Measurements from ENCODE around the gene CLIC5.

CLIC5 gene

DNA sequence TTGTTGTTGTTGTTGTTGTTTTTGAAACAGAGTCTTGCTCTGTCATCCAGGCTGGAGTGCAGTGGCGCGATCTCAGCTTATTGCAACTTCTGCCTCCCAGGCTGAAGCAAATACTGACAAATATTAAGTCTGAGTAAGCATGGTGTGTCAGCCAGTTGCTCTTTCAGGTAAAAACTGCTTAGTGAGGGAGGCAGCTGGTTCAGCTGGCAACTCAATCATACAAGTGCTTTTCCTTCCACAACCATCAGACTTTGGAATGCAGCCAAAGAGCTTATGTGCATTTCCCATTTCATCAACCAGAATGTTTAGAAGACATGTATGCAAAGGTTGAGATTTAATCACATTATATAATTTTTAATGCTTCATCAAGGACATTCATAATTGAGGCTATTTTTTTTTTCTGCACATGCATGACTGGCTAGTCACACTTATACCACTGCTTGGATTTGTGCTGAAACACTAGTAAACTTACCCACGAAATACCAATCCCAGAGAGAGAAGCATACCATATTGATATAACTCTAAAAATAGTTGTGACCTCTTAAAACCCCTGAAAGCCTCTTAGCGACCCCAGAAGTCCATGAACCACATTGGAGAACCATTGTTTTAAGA, 56.0 kb downstream of the CLIC5 start:
- Histone ChIP-seq H4K20me1 (no peaks in the 10 kb centered on the region), H3K27me3 (no peaks in the 10 kb centered on the region), H3K36me3 (no peaks in the 10 kb centered on the region), H3K27ac (no peak overlapping the region), H3K4me1 (0 out of 2 replicates have a peak, but pooled peaks cover 5% of the 10 kb centered on the region), H3K9me3 (no peaks in the 10 kb centered on the region), H3K4me2 (no peak overlapping the region), H3K4me3 (no peak overlapping the region), H3K9ac (no peak overlapping the region)
- TF ChIP-seq Cebpa-rat (IDR thresholded peaks at IDR 0.05): no peak

DNA sequence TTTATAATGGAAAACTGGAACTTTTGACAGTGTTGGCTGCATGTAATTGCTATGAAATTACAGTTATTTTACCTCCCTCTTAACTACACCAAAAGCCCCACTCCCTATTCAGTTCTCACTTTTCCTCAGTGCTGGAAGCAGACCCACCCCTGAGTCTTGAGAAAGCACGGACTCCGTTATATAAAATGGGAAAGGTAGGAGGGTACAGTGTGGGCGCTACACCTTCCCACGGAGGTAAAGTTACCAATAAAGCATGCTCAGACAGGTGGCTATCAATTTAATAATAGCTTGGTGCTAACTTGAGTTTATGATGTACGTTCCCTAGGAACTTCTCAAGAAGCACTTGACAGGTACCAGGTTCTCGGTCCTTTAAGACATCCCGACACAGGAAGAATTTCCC, 59.0 kb downstream of the CLIC5 start:
- Histone ChIP-seq H4K20me1 (no peaks in the 10 kb centered on the region), H3K9ac (no peak overlapping the region), H3K27ac (no peak overlapping the region), H3K9me3 (no peaks in the 10 kb centered on the region), H3K4me2 (no peak overlapping the region), H3K4me1 (0 out of 2 replicates have a peak, but pooled peaks cover 5% of the 10 kb centered on the region), H3K27me3 (no peaks in the 10 kb centered on the region), H3K4me3 (no peak overlapping the region), H3K36me3 (no peaks in the 10 kb centered on the region)
- no peak for TF ChIP-seq Cebpa-rat (IDR thresholded peaks at IDR 0.05)

DNA sequence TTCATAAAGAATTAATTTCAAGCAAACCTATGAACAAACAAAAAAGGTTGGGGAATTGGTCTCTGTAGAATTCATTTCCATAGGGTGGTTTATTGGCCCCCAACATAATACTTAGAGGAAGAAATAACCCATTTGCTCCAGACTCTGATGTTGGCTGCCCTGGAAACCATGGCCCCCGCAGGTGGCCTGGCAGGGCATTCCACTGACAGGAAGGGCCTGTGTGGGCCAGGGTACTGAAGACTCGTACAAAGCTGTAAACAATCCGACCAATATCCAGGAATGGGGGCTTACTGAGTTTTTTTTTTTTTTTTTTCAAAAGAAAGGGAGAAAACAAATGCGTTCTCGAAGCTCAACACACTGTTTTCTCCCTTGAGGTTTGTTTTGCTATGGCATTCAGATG, 59.5 kb downstream of the CLIC5 start:
- no peaks in the 10 kb centered on the region for H3K27me3 ChIP-seq
- H3K4me2 ChIP-seq: no peak overlapping the region
- H3K27ac ChIP-seq: no peak overlapping the region
- H3K9me3 ChIP-seq: no peaks in the 10 kb centered on the region
- H3K9ac ChIP-seq: no peak overlapping the region
- H3K4me3 ChIP-seq: no peak overlapping the region
- no peaks in the 10 kb centered on the region for H4K20me1 ChIP-seq
- H3K36me3 ChIP-seq: no peaks in the 10 kb centered on the region
- H3K4me1 ChIP-seq: 0 out of 2 replicates have a peak, but pooled peaks cover 5% of the 10 kb centered on the region
- TF ChIP-seq Cebpa-rat (IDR thresholded peaks at IDR 0.05): no peak

DNA sequence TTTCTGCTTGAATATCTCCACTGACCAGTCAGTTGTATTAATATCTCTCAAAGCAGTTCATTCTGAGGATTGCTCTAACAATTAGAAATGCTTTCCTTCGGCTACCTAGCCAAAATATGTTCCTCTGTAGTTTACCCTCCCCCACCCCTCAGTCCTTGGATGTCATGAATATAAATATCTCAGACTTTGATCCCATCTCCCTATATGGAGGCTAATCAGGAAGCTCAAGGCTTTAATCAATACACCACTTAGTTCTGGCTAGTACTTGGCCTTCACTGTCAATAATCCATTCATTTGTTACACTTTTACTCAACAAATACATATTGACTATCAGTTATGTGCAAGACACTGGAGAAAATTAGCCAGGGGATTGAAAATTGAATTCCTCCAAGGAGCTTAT, 60.1 kb downstream of the CLIC5 start:
- Histone ChIP-seq H3K4me2 (no peak overlapping the region), H3K27me3 (no peaks in the 10 kb centered on the region), H3K36me3 (no peaks in the 10 kb centered on the region), H3K27ac (no peak overlapping the region), H3K4me1 (0 out of 2 replicates have a peak, but pooled peaks cover 5% of the 10 kb centered on the region), H3K9ac (no peak overlapping the region), H3K9me3 (no peaks in the 10 kb centered on the region), H3K4me3 (no peak overlapping the region), H4K20me1 (no peaks in the 10 kb centered on the region)
- TF ChIP-seq Cebpa-rat (IDR thresholded peaks at IDR 0.05): no peak

DNA sequence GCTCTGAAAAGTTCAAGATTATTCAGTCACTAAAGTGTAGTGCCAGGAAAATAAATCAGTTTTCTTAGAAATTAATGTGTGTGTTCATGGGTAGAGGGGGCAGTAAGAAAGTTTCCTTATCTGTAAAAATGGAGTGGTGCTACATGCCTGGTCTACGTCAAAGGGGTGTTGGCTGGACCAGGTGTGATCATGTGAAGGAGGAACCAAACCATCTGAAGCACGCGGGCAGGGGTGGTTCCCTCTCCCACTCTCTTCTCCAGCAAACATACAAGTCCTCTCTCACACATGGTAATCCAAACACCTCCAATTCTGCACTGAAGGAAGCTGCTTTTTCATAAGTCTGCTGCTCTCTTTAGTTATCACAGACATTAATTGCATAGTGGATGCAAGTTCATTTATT, 63.1 kb downstream of the CLIC5 start:
- Histone ChIP-seq H3K4me1 (no peaks in the 10 kb centered on the region), H3K9ac (no peak overlapping the region), H3K36me3 (no peaks in the 10 kb centered on the region), H3K27ac (no peak overlapping the region), H3K4me3 (no peak overlapping the region), H3K4me2 (no peak overlapping the region), H3K27me3 (no peaks in the 10 kb centered on the region), H3K9me3 (no peaks in the 10 kb centered on the region), H4K20me1 (no peaks in the 10 kb centered on the region)
- TF ChIP-seq Cebpa-rat (IDR thresholded peaks at IDR 0.05): no peak

DNA sequence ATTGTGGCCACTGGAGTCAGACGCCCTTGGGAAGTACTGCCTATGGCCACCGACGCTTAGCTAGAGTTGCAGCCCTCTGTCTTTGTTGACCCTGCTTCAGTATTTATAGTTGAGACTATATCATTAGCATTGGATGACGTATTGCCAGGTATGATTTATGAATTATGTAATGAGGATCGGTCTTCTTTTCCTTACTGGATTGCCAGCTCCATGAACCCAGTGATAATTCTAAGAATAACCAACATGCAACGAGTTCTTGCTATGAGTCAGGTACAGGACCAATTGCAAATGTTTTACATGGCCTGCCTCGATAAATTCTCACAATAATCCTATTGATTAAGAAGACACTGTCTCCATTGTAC, 63.5 kb downstream of the CLIC5 start:
- H3K9ac ChIP-seq: no peak overlapping the region
- H4K20me1 ChIP-seq: no peaks in the 10 kb centered on the region
- no peak for TF ChIP-seq Cebpa-rat (IDR thresholded peaks at IDR 0.05)
- H3K27ac ChIP-seq: no peak overlapping the region
- no peak overlapping the region for H3K4me3 ChIP-seq
- H3K27me3 ChIP-seq: no peaks in the 10 kb centered on the region
- no peaks in the 10 kb centered on the region for H3K9me3 ChIP-seq
- no peaks in the 10 kb centered on the region for H3K36me3 ChIP-seq
- H3K4me2 ChIP-seq: no peak overlapping the region
- no peaks in the 10 kb centered on the region for H3K4me1 ChIP-seq

DNA sequence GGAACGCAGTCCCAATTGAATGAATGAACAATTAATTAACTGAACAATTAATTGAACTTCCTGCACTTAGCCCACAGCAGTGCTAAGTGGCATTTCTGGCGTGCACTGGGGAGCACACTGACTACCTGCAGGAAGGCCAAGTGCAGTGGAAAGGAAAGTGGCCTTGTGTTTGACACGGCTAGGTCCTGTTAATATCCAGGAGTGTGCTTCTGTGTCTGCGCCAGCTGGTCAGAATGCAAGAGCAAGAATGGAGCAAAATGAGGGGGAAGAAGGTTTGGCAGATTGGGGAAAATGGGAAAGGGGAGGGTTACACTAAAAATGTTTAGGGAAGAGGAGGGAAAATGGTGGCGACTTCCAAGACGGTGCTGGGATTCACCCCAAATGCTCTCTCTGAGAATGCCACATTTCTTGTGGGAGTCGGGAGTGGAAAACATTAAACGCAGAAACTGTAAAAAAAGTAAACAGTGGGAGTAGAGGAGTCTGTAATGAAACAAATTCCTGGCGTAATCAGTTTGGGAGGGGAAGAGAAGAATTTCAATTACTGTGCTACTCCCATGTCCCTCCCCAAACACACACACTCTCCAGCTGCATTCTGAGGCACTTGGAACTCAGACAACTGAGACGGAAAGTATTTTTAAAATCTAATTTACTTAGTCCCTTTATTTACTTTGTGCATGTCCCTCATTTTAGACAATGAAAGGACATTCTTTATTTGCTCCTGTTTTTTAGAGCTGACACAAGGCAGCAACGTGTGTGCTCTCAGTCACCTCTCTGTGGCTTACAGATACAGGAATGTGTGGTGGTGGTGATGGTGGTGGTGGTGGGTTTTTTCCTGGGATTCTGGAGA, 64.1 kb downstream of the CLIC5 start:
- no peak for TF ChIP-seq Cebpa-rat (IDR thresholded peaks at IDR 0.05)

DNA sequence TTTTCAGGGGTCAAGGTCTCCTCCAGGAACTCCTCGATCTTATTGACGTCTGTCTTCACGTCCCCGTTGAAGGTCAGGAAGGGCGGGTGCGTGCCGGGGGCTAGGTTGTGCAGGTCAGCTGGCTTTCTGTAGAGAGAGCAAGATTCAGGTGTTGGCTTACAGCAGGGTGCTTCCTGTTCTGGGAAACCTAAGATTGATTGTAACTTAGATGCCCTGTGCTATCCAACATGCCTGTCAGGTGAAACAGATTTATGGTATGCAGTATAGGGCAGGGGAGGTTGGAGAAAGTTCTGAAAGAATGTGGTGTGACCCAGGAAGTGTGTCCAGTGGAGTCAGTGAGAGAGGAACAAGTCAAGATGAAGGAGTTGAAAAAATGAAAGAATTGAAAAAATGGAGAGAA, 66.4 kb downstream of the CLIC5 start:
- Histone ChIP-seq H4K20me1 (no peaks in the 10 kb centered on the region), H3K4me3 (no peak overlapping the region), H3K36me3 (no peaks in the 10 kb centered on the region), H3K27me3 (no peaks in the 10 kb centered on the region), H3K4me1 (no peaks in the 10 kb centered on the region), H3K4me2 (no peak overlapping the region), H3K9me3 (no peaks in the 10 kb centered on the region), H3K27ac (no peak overlapping the region), H3K9ac (no peak overlapping the region)
- no peak for TF ChIP-seq Cebpa-rat (IDR thresholded peaks at IDR 0.05)

More for the DNA sequence above, 64.1 kb downstream of the CLIC5 start:
- Histone ChIP-seq H3K4me3 (no peak overlapping the region), H4K20me1 (no peaks in the 10 kb centered on the region), H3K9ac (no peak overlapping the region), H3K27ac (no peak overlapping the region), H3K4me2 (no peak overlapping the region), H3K36me3 (no peaks in the 10 kb centered on the region), H3K9me3 (no peaks in the 10 kb centered on the region), H3K4me1 (no peaks in the 10 kb centered on the region), H3K27me3 (no peaks in the 10 kb centered on the region)

DNA sequence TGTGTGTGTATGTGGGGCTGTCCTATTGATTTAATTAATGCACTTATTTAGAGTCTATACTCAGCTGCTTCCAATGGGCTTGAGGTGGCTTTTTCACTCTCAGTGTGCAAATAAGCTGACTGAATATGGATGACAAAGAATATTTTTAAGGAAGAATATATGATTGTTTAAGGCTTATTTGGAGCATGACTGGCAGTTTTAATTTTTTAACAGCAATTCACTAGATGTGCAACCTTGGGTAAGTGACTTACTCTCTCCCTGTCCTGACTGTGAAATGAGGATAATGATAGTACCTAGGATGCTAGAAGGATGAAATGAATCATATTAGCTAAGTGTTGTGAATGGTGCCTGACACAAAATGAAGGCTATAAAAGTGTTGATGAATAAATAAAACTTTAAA, 67.9 kb downstream of the CLIC5 start:
- Histone ChIP-seq H3K9me3 (no peaks in the 10 kb centered on the region), H3K36me3 (no peaks in the 10 kb centered on the region), H3K27me3 (no peaks in the 10 kb centered on the region), H3K9ac (no peak overlapping the region), H3K4me2 (no peak overlapping the region), H4K20me1 (no peaks in the 10 kb centered on the region), H3K4me3 (no peak overlapping the region), H3K4me1 (no peaks in the 10 kb centered on the region), H3K27ac (no peak overlapping the region)
- no peak for TF ChIP-seq Cebpa-rat (IDR thresholded peaks at IDR 0.05)

DNA sequence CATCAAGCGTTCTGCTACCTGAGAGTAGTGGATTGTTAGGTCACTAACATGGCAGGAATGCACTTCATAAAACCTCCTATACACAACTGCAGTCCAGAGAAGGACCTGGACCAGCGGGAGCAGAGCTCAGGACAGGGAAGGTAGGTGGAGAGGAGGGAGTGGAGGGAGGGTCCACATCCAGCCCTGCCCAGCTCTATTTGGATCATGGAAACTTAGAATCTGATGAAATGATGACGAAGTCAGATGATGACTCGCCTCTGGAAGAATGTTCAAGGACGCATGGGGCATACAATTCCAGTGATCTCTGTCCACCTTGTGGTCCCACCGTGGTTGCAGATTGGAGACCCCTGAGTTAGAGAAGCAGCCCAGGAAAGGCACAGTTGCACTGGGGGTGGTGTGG, 68.8 kb downstream of the CLIC5 start:
- Histone ChIP-seq H3K27me3 (no peaks in the 10 kb centered on the region), H3K9ac (no peak overlapping the region)
- no peak for TF ChIP-seq Cebpa-rat (IDR thresholded peaks at IDR 0.05)

More for the DNA sequence above, 68.8 kb downstream of the CLIC5 start:
- Histone ChIP-seq H3K36me3 (no peaks in the 10 kb centered on the region), H3K4me1 (no peaks in the 10 kb centered on the region), H3K9me3 (no peaks in the 10 kb centered on the region), H3K4me3 (no peak overlapping the region), H4K20me1 (no peaks in the 10 kb centered on the region), H3K4me2 (no peak overlapping the region), H3K27ac (no peak overlapping the region)
